ENCODE data around the gene C18orf63. TPM values are rescaled to one million over a fixed set of nuclear protein-coding genes. Genes with fewer than 3 reads are reported as not detected.

Gene C18orf63
- total and polyA plus RNA-seq, 2 of the 4 experiments (the other 2 are of a cell fraction), result not detected

DNA sequence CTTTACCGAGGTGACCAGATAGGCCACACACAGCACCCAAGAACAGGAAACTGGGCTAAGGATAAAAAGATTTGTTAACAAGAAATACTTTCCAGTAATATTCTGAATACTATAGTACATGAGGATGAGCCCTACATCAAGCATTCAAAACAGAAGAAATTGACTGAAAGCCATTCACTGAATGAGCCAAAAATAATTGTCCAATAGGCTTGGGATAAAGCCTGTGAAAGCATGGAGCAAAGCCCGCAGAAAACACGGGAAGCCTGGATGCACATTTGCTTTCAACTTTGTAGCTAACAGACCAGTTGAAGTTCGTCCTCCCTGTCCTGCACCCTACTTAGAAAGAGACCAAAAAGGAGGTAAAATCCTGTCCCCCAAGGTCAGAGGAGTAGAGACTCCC lies 85.2 kb downstream of the C18orf63 start:
- ChIA-PET CTCF (no interaction called here), POLR2A (ENCODE audit: unreplicated experiment) (no interaction called here)
- Histone ChIP-seq H3K4me3 (ENCODE audit: insufficient read depth, low read depth, low read length) (no peak overlapping the region), H3K4me1 (ENCODE audit: control insufficient read depth, insufficient read depth, low read length) (no peaks in the 10 kb centered on the region), H3K23ac (ENCODE audit: low read depth, low read length) (no peak overlapping the region), H3K36me3 (ENCODE audit: control insufficient read depth, insufficient read depth, low read length) (no peaks in the 10 kb centered on the region), H4K91ac (ENCODE audit: insufficient read depth, low read depth, low read length) (no peak overlapping the region), H3K4me2 (ENCODE audit: low read depth, low read length) (no peak overlapping the region), H3K27ac (ENCODE audit: insufficient read depth, low read length) (no peak overlapping the region), H2AK9ac (replicated peaks; ENCODE audit: low read depth, low read length, poor library complexity) (no peak overlapping the region), H3K9me1 (ENCODE audit: insufficient read depth, low read length) (no peaks in the 10 kb centered on the region), H3K4ac (ENCODE audit: low read depth, low read length) (no peak overlapping the region), H2BK120ac (ENCODE audit: low read depth, low read length) (no peak overlapping the region), H3K14ac (replicated peaks; ENCODE audit: low read depth, low read length) (no peak overlapping the region), H4K5ac (ENCODE audit: low read depth, low read length) (no peak overlapping the region), H2BK20ac (ENCODE audit: low read depth, low read length) (no peak overlapping the region), H3K79me1 (ENCODE audit: low read depth in 1 of 2, low read length in 2 of 2) (no peaks in the 10 kb centered on the region), H3K9ac (ENCODE audit: low read depth, low read length) (no peak overlapping the region), H2AFZ (replicated peaks; ENCODE audit: low read length, poor library complexity) (no peak overlapping the region), H2BK5ac (ENCODE audit: low read depth, low read length, poor library complexity, severe bottlenecking) (no peak overlapping the region), H3K9me3 (ENCODE audit: control insufficient read depth, insufficient read depth, low read length) (no peaks in the 10 kb centered on the region), H3K27me3 (ENCODE audit: control insufficient read depth, insufficient read depth, low read length) (peaks cover 18% of the 10 kb centered on the region), H4K20me1 (ENCODE audit: insufficient read depth, low read length) (no peaks in the 10 kb centered on the region), H4K8ac (ENCODE audit: low read depth in 2 of 2, low read length in 2 of 2) (no peak overlapping the region), H2BK15ac (ENCODE audit: low read depth, low read length) (no peak overlapping the region), H2AK5ac (ENCODE audit: low read depth, low read length) (no peak overlapping the region), H3K18ac (ENCODE audit: low read depth, low read length) (no peak overlapping the region), H3K56ac (ENCODE audit: extremely low read depth, insufficient read depth, low read length) (no peak overlapping the region)
- no peak for ATAC-seq (ENCODE audit: low read depth)
- in situ Hi-C loops (cut with MboI; ENCODE audit: low sequenced_read_pairs), result no loop called here
- no peak for TF ChIP-seq POLR2A (IDR thresholded peaks at IDR 0.05; ENCODE audit: low read depth, low read length)
- TF ChIP-seq BHLHE40 (IDR thresholded peaks at IDR 0.05; ENCODE audit: low read depth, low read length), result no peak
- TF ChIP-seq MAZ (IDR thresholded peaks at IDR 0.05; ENCODE audit: borderline replicate concordance, low read depth, low read length), result no peak
- no peak for TF ChIP-seq CHD1 (IDR thresholded peaks at IDR 0.05; ENCODE audit: low read depth, low read length)
- TF ChIP-seq FOS (IDR thresholded peaks at IDR 0.05; ENCODE audit: low read depth, low read length), result no peak
- no peak for TF ChIP-seq SMC3 (IDR thresholded peaks at IDR 0.05; ENCODE audit: low read depth, low read length)
- TF ChIP-seq RFX5 (IDR thresholded peaks at IDR 0.05; ENCODE audit: low read depth, low read length), result no peak
- TF ChIP-seq RAD21 (IDR thresholded peaks at IDR 0.05; ENCODE audit: low read length), result no peak
- TF ChIP-seq CEBPB (IDR thresholded peaks at IDR 0.05; ENCODE audit: low read depth, low read length), result no peak
- no peak for TF ChIP-seq NFE2L2 (IDR thresholded peaks at IDR 0.05; ENCODE audit: low read depth, low read length)
- TF ChIP-seq, protein P1, sequence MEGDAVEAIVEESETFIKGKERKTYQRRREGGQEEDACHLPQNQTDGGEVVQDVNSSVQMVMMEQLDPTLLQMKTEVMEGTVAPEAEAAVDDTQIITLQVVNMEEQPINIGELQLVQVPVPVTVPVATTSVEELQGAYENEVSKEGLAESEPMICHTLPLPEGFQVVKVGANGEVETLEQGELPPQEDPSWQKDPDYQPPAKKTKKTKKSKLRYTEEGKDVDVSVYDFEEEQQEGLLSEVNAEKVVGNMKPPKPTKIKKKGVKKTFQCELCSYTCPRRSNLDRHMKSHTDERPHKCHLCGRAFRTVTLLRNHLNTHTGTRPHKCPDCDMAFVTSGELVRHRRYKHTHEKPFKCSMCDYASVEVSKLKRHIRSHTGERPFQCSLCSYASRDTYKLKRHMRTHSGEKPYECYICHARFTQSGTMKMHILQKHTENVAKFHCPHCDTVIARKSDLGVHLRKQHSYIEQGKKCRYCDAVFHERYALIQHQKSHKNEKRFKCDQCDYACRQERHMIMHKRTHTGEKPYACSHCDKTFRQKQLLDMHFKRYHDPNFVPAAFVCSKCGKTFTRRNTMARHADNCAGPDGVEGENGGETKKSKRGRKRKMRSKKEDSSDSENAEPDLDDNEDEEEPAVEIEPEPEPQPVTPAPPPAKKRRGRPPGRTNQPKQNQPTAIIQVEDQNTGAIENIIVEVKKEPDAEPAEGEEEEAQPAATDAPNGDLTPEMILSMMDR (conservative IDR thresholded peaks at IDR 0.05; ENCODE audit: low read depth, low read length), result no peak
- TF ChIP-seq, protein P2, sequence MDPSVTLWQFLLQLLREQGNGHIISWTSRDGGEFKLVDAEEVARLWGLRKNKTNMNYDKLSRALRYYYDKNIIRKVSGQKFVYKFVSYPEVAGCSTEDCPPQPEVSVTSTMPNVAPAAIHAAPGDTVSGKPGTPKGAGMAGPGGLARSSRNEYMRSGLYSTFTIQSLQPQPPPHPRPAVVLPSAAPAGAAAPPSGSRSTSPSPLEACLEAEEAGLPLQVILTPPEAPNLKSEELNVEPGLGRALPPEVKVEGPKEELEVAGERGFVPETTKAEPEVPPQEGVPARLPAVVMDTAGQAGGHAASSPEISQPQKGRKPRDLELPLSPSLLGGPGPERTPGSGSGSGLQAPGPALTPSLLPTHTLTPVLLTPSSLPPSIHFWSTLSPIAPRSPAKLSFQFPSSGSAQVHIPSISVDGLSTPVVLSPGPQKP (IDR thresholded peaks at IDR 0.05; ENCODE audit: borderline replicate concordance, low read depth, low read length), result no peak
- TF ChIP-seq MAFK (IDR thresholded peaks at IDR 0.05; ENCODE audit: low read depth, low read length), result no peak
- TF ChIP-seq, protein P3, sequence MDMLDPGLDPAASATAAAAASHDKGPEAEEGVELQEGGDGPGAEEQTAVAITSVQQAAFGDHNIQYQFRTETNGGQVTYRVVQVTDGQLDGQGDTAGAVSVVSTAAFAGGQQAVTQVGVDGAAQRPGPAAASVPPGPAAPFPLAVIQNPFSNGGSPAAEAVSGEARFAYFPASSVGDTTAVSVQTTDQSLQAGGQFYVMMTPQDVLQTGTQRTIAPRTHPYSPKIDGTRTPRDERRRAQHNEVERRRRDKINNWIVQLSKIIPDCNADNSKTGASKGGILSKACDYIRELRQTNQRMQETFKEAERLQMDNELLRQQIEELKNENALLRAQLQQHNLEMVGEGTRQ (IDR thresholded peaks at IDR 0.05; ENCODE audit: low read depth, low read length), result no peak
- no peak for TF ChIP-seq MXI1 (IDR thresholded peaks at IDR 0.05; ENCODE audit: borderline replicate concordance, low read depth, low read length)
- TF ChIP-seq RCOR1 (IDR thresholded peaks at IDR 0.05; ENCODE audit: insufficient replicate concordance, low read length), result no peak
- WGBS, 2 experiments (ENCODE audit: extremely low coverage in 2 of 2, insufficient read length in 1 of 2), result no CpG with 5 or more reads among the region's 4 CpGs
- intact Hi-C loops (cut with micrococcal nuclease), result no loop called here
- no TSS peak for BruUV-seq (replicated peaks)
- DNase-seq, result no peak
- dilution Hi-C loops (cut with HindIII; ENCODE audit: low sequenced_read_pairs, unreplicated experiment), result no loop called here

All from IMR-90 (cell line).